ENCODE measurements around the gene SFRP2. TPM values are rescaled to one million over a fixed set of nuclear protein-coding genes. Genes with fewer than 3 reads are reported as not detected.

SFRP2 gene
- total RNA-seq, 5 donors from 2014 or later (not counting 1 experiment from before 2014, with no cell fraction given) = 0.36 to 0.82 (median 0.47) TPM; not detected in 2

DNA sequence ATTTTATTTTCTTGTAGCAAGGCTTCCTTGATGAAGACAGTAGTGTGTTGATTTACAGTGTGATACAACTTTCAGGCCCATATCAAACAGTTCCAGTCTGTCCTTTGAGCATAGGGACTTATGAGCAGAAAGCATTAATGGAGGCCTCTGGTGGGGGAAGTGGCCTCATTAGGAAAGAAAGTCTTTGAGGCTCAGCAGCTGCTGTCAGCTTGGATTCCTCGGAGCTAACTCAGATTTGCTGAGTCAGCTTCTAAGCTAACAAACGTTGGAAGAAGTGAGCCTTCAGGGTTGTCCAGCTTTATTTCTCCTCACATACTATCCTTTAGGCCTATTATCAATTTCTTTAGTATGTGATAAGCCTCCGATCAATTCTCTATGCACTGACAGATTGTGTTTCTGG is 15.8 kb upstream of the SFRP2 start:
- Histone ChIP-seq H3K27me3 (replicated peaks in 1 of 2; ENCODE audit: control insufficient read depth in 2 of 2, extremely low read depth in 1 of 2, insufficient read depth in 2 of 2, low read length in 1 of 2) (no peaks in the 10 kb centered on the region), H3K9me3 (no peaks in the 10 kb centered on the region), H3K4me1 (ENCODE audit: control insufficient read depth in 1 of 2, extremely low read depth in 1 of 2, insufficient read depth in 2 of 2, low read length in 2 of 2) (peaks cover 7 to 9% of the 10 kb centered on the region in 2 experiments), H3K4me3 (ENCODE audit: control insufficient read depth in 1 of 2, extremely low read depth in 1 of 2, low read length in 1 of 2) (no peak overlapping the region), H3K36me3 (ENCODE audit: control insufficient read depth in 2 of 2, extremely low read depth in 1 of 2, insufficient read depth in 1 of 2, low read length in 1 of 2) (no peaks in the 10 kb centered on the region), H3K27ac (ENCODE audit: low read length) (no peak overlapping the region)
- H3K27ac Mint-ChIP-seq = no peak overlapping the region
- no peak overlapping the region for H3K4me3 Mint-ChIP-seq
- WGBS (ENCODE audit: insufficient coverage) = 100% methylated on average over 1 of the region's 3 CpGs
- no peaks in the 10 kb centered on the region for H3K27me3 Mint-ChIP-seq
- ATAC-seq (replicated peaks in 1 of 4) = no peak
- ChIA-PET CTCF (interaction anchor here in 1 of 2 donors (0.6 kb wide), 1 partner anchor 20 kb away, joined by 3 read pairs; no protein-coding TSS in a partner anchor), POLR2A (no interaction called here)
- no peaks in the 10 kb centered on the region for H3K36me3 Mint-ChIP-seq
- peaks cover 16 to 17% (median 17%) of the 10 kb centered on the region in 3 donors for H3K4me1 Mint-ChIP-seq
- DNase-seq = no peak
- H3K9me3 Mint-ChIP-seq = peaks cover 0 to 3% (median 0%) of the 10 kb centered on the region in 3 donors

DNA sequence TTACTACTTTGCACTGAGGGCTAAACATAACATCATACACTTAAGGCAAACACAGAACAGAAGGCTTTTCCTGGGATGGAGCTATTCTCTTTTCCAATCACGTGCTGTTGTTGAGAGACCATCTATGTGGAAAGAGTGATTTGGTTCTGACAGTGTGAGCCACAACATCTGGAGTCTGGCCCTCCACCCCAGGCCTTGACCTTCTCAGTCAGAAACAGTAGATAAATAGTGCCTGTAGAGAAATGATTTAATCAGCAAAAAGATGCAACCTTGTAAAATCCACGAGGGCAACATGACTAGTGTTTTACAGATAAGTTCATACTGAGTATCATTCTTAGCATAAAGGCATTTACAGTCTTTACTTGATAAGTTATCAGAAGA is 10.8 kb upstream of the SFRP2 start:
- DNase-seq = no peak
- Histone ChIP-seq H3K4me1 (ENCODE audit: control insufficient read depth in 1 of 2, extremely low read depth in 1 of 2, insufficient read depth in 2 of 2, low read length in 2 of 2) (no peaks in the 10 kb centered on the region), H3K36me3 (ENCODE audit: control insufficient read depth in 2 of 2, extremely low read depth in 1 of 2, insufficient read depth in 1 of 2, low read length in 1 of 2) (no peaks in the 10 kb centered on the region), H3K9me3 (no peaks in the 10 kb centered on the region), H3K27me3 (replicated peaks in 1 of 2; ENCODE audit: control insufficient read depth in 2 of 2, extremely low read depth in 1 of 2, insufficient read depth in 2 of 2, low read length in 1 of 2) (peaks cover 0 to 5% of the 10 kb centered on the region in 2 experiments), H3K27ac (ENCODE audit: low read length) (no peak overlapping the region), H3K4me3 (ENCODE audit: control insufficient read depth in 1 of 2, extremely low read depth in 1 of 2, low read length in 1 of 2) (no peak overlapping the region)
- Mint-ChIP-seq H3K27ac (no peak overlapping the region), H3K36me3 (no peaks in the 10 kb centered on the region), H3K9me3 (no peaks in the 10 kb centered on the region), H3K4me1 (no peaks in the 10 kb centered on the region), H3K4me3 (no peak overlapping the region), H3K27me3 (peaks cover 17 to 33% of the 10 kb centered on the region in 2 donors)
- no peak for ATAC-seq (replicated peaks in 1 of 4)
- ChIA-PET CTCF (interaction anchor here in 1 of 2 donors (1.0 kb wide), 1 partner anchor 12 kb away, joined by 3 read pairs; no protein-coding TSS in a partner anchor), POLR2A (no interaction called here)
- WGBS (ENCODE audit: insufficient coverage) = no CpG with 5 or more reads among the region's 2 CpGs

DNA sequence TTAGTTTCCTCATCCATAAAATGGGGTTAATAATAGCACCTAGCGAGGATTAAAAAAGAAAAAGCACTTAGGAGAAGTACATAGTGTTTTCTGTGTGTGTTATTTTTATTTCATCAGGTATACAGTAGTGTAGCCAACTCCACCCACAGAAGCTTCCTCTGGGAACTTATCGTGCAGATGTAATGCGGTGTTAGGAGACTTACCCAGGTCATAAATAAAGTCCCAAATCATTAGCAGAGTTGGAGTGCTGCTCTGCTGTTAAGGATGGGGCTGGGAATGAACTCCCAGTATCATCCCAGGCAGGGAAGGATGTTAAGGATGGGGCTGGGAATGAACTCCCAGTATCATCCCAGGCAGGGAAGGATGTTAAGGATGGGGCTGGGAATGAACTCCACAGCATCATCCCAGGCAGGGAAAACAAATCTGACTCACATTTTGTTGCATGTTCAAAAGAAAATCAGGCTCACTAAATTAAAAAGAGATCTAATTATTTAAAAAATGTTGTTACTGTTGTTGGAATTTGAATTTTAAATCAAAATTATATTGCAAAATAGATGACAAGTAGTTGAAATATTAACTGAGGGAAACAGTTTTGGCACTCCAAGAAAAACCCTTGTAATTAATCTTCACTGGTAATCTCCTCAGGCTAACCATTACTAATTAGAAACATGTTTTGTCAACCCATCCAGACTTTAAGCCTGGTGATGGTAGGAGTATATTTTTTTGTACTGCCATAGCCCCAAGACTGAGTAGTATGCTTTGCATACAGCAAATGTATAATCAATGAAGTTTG is 10.2 kb upstream of the SFRP2 start:
- ChIA-PET CTCF (interaction anchor here in 1 of 2 donors (1.0 kb wide), 1 partner anchor 12 kb away, joined by 3 read pairs; no protein-coding TSS in a partner anchor), POLR2A (no interaction called here)
- H3K36me3 Mint-ChIP-seq = no peaks in the 10 kb centered on the region
- no CpG with 5 or more reads among the region's 3 CpGs for WGBS (ENCODE audit: insufficient coverage)
- H3K27ac Mint-ChIP-seq = no peak overlapping the region
- no peak overlapping the region for H3K27ac ChIP-seq (ENCODE audit: low read length)
- no peaks in the 10 kb centered on the region for H3K9me3 Mint-ChIP-seq
- no peak for DNase-seq
- no peaks in the 10 kb centered on the region for H3K36me3 ChIP-seq (ENCODE audit: control insufficient read depth in 2 of 2, extremely low read depth in 1 of 2, insufficient read depth in 1 of 2, low read length in 1 of 2)
- no peak overlapping the region for H3K4me3 Mint-ChIP-seq
- peaks cover 23 to 38% of the 10 kb centered on the region in 2 donors for H3K27me3 Mint-ChIP-seq
- H3K27me3 ChIP-seq (replicated peaks in 1 of 2; ENCODE audit: control insufficient read depth in 2 of 2, extremely low read depth in 1 of 2, insufficient read depth in 2 of 2, low read length in 1 of 2) = peaks cover 0 to 6% of the 10 kb centered on the region in 2 experiments
- H3K4me1 ChIP-seq (ENCODE audit: control insufficient read depth in 1 of 2, extremely low read depth in 1 of 2, insufficient read depth in 2 of 2, low read length in 2 of 2) = no peaks in the 10 kb centered on the region
- no peaks in the 10 kb centered on the region for H3K4me1 Mint-ChIP-seq
- H3K9me3 ChIP-seq = no peaks in the 10 kb centered on the region
- ATAC-seq (replicated peaks in 1 of 4) = no peak
- no peak overlapping the region for H3K4me3 ChIP-seq (ENCODE audit: control insufficient read depth in 1 of 2, extremely low read depth in 1 of 2, low read length in 1 of 2)

DNA sequence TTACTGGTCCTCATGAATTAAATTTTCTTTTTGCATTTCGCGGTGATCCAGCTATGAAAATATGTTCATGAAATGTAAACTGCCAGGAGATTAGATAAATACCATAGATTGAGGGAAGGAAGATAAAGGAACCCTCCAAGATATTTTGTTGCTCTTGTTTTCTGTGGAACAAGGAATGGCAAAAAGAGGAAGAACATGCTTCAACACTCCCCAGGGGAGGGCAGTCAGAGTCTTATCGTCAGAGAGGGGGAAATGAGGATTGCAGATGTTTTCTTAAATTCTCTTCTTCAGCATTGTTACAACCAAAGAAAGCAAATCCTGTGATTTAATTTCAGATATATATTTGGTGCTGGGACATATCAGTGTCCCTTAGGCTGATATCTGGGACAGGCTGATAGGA is 9.5 kb upstream of the SFRP2 start:
- Mint-ChIP-seq H3K36me3 (no peaks in the 10 kb centered on the region), H3K4me3 (no peak overlapping the region), H3K9me3 (no peaks in the 10 kb centered on the region), H3K27ac (no peak overlapping the region), H3K27me3 (peaks cover 28 to 43% of the 10 kb centered on the region in 2 donors), H3K4me1 (no peaks in the 10 kb centered on the region)
- Histone ChIP-seq H3K27me3 (replicated peaks in 1 of 2; ENCODE audit: control insufficient read depth in 2 of 2, extremely low read depth in 1 of 2, insufficient read depth in 2 of 2, low read length in 1 of 2) (peaks cover 0 to 12% of the 10 kb centered on the region in 2 experiments), H3K4me1 (ENCODE audit: control insufficient read depth in 1 of 2, extremely low read depth in 1 of 2, insufficient read depth in 2 of 2, low read length in 2 of 2) (no peaks in the 10 kb centered on the region), H3K4me3 (ENCODE audit: control insufficient read depth in 1 of 2, extremely low read depth in 1 of 2, low read length in 1 of 2) (no peak overlapping the region), H3K27ac (ENCODE audit: low read length) (no peak overlapping the region), H3K9me3 (no peaks in the 10 kb centered on the region), H3K36me3 (ENCODE audit: control insufficient read depth in 2 of 2, extremely low read depth in 1 of 2, insufficient read depth in 1 of 2, low read length in 1 of 2) (no peaks in the 10 kb centered on the region)
- DNase-seq (no peak), ATAC-seq (replicated peaks in 1 of 4) (no peak)
- WGBS (ENCODE audit: insufficient coverage) = no CpG with 5 or more reads among the region's 3 CpGs
- ChIA-PET CTCF (interaction anchor here in 1 of 2 donors (1.1 kb wide), 1 partner anchor 143 kb away, joined by 3 read pairs; no protein-coding TSS in a partner anchor), POLR2A (no interaction called here)

DNA sequence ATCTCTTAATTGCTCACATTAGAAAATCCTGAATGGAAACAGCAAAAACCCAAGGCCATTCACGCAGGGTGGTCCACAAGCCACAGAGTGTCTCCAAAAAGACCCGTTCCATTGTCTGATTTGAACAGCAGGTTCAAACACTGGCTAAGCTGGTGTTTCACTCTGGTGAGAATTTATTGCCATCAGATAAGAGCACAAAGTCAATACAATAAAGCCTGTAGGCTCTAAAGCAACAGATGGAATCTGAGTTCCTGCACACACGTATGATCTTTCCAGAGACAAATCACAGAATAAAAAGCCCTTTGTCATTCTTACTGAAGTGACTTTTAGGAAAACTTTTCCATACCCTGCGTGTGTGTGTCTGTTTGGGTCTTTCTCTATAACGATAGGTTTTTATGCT is 5.1 kb upstream of the SFRP2 start:
- Histone ChIP-seq H3K9me3 (no peaks in the 10 kb centered on the region), H3K4me3 (ENCODE audit: control insufficient read depth in 1 of 2, extremely low read depth in 1 of 2, low read length in 1 of 2) (no peak overlapping the region), H3K36me3 (ENCODE audit: control insufficient read depth in 2 of 2, extremely low read depth in 1 of 2, insufficient read depth in 1 of 2, low read length in 1 of 2) (no peaks in the 10 kb centered on the region), H3K27ac (ENCODE audit: low read length) (no peak overlapping the region), H3K27me3 (replicated peaks in 1 of 2; ENCODE audit: control insufficient read depth in 2 of 2, extremely low read depth in 1 of 2, insufficient read depth in 2 of 2, low read length in 1 of 2) (peaks cover 23 to 43% of the 10 kb centered on the region in 2 experiments), H3K4me1 (ENCODE audit: control insufficient read depth in 1 of 2, extremely low read depth in 1 of 2, insufficient read depth in 2 of 2, low read length in 2 of 2) (peaks cover 12 to 40% of the 10 kb centered on the region in 2 experiments)
- no peak for ATAC-seq (replicated peaks in 1 of 4)
- Mint-ChIP-seq H3K9me3 (no peaks in the 10 kb centered on the region), H3K4me1 (peaks cover 32 to 35% (median 33%) of the 10 kb centered on the region in 3 donors), H3K27me3 (peaks cover 66 to 70% of the 10 kb centered on the region in 2 donors), H3K4me3 (peak overlapping the region in 1 of 3 donors; percentile 88), H3K36me3 (no peaks in the 10 kb centered on the region), H3K27ac (no peak overlapping the region)
- CTCF ChIA-PET = no interaction called here
- 73% methylated on average over 3 of the region's 5 CpGs for WGBS (ENCODE audit: insufficient coverage)
- no peak for DNase-seq
- POLR2A ChIA-PET = no interaction called here

DNA sequence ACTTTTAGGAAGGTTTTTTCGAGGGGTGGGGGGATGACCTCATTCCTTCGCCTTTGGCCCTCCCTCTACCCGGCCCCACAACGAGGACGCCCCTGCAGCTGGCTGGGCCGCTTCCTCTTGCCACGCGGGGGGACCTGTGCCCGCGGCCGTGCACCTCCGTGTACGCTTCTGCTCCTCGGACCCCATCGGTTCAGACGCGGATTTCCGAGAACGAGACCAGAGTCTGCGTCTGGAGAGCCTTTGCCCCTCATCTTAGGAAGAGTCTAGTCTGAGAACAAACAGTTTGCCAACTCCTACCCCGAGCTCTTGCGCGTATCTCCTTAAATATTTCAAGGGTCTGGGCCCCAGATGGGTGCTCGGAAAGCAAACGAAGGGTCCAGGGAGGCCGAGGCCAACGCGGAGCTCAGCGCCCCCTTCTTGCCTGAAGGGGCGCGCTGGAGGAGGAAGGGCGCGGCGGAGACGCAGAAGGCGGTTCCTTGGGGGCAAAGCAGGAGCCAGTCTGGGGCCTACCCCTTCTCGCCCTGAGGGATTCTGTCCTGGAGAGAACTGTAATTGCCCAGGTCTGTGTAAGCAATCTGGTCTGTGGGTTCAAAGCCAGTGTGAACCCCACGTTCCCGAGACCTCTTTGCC is 3.9 kb upstream of the SFRP2 start:
- WGBS (ENCODE audit: insufficient coverage) = 23% methylated on average over 35 of the region's 39 CpGs

More for the DNA sequence above, 3.9 kb upstream of the SFRP2 start:
- H3K4me1 ChIP-seq (ENCODE audit: control insufficient read depth in 1 of 2, extremely low read depth in 1 of 2, insufficient read depth in 2 of 2, low read length in 2 of 2) = peaks cover 12 to 50% of the 10 kb centered on the region in 2 experiments
- ATAC-seq (replicated peaks in 1 of 4) (no peak), DNase-seq (no peak)
- Mint-ChIP-seq H3K4me1 (peaks cover 41 to 46% (median 43%) of the 10 kb centered on the region in 3 donors), H3K36me3 (no peaks in the 10 kb centered on the region), H3K9me3 (no peaks in the 10 kb centered on the region), H3K4me3 (peak overlapping the region; percentile 67 to 88 (median 68)), H3K27me3 (peaks cover 70 to 75% of the 10 kb centered on the region in 2 donors), H3K27ac (no peak overlapping the region)
- H3K27ac ChIP-seq (ENCODE audit: low read length) = no peak overlapping the region
- ChIA-PET POLR2A (no interaction called here), CTCF (interaction anchor here in 1 of 2 donors (0.6 kb wide), 1 partner anchor 618 kb away, joined by 3 read pairs; no protein-coding TSS in a partner anchor)
- peak overlapping the region; percentile 20 to 74 for H3K4me3 ChIP-seq (ENCODE audit: control insufficient read depth in 1 of 2, extremely low read depth in 1 of 2, low read length in 1 of 2)
- no peaks in the 10 kb centered on the region for H3K9me3 ChIP-seq
- no peaks in the 10 kb centered on the region for H3K36me3 ChIP-seq (ENCODE audit: control insufficient read depth in 2 of 2, extremely low read depth in 1 of 2, insufficient read depth in 1 of 2, low read length in 1 of 2)
- H3K27me3 ChIP-seq (replicated peaks in 1 of 2; ENCODE audit: control insufficient read depth in 2 of 2, extremely low read depth in 1 of 2, insufficient read depth in 2 of 2, low read length in 1 of 2) = peaks cover 25 to 55% of the 10 kb centered on the region in 2 experiments

Measured in T-cell (primary cell).